Measurements from ENCODE around the gene ADCY4.
A peak's percentile ranks its signal among the peaks of the same experiment; 100 is the strongest.

ADCY4 gene

DNA sequence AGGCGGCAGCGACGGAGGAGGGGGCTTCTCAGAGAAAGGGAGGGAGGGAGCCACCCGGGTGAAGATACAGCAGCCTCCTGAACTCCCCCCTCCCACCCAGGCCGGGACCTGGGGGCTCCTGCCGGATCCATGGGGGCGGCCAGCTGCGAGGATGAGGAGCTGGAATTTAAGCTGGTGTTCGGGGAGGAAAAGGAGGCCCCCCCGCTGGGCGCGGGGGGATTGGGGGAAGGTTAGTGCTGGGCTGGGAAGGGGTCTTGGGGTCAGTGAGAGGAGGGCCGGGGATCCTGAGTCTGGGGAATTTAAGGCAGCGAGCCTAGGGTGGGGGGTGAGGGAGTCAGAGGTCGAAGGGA, 33.3 kb upstream of the ADCY4 start:
- DNase-seq (ENCODE audit: low read depth): no peak
- TF ChIP-seq CTCF (IDR thresholded peaks at IDR 0.05; ENCODE audit: low read depth, low read length) (no peak), POLR2A (IDR thresholded peaks at IDR 0.05; ENCODE audit: extremely low read depth, insufficient read length) (no peak), MYC (IDR thresholded peaks at IDR 0.05; ENCODE audit: low read depth, low read length) (no peak)
- TF ChIP-seq, protein P1, sequence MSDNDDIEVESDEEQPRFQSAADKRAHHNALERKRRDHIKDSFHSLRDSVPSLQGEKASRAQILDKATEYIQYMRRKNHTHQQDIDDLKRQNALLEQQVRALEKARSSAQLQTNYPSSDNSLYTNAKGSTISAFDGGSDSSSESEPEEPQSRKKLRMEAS (IDR thresholded peaks at IDR 0.05; ENCODE audit: low read depth, low read length): no peak
- peak overlapping the region; percentile 11 for H3K4me3 ChIP-seq (ENCODE audit: low read depth, low read length)

GRCh38 chr14:24367514-24368211, 32.8 kb upstream of the ADCY4 start, which contains the start of gene NFATC4:
TSS of gene NFATC4 (plus strand) at chr14:24368184. CDS start at chr14:24368341, 157 bp downstream.
- TF ChIP-seq, protein P1 (IDR thresholded peaks at IDR 0.05; ENCODE audit: low read depth, low read length): no peak
- TF ChIP-seq CTCF (IDR thresholded peaks at IDR 0.05; ENCODE audit: low read depth, low read length) (no peak), MYC (IDR thresholded peaks at IDR 0.05; ENCODE audit: low read depth, low read length) (no peak), POLR2A (IDR thresholded peaks at IDR 0.05; ENCODE audit: extremely low read depth, insufficient read length) (peak; percentile 7)
- H3K4me3 ChIP-seq (ENCODE audit: low read depth, low read length): peak within 1 kb of the TSS; percentile 42
- peak; percentile 69 for DNase-seq (ENCODE audit: low read depth)

GRCh38 chr14:24366721-24367513, 32.0 kb upstream of the ADCY4 start:
- TF ChIP-seq MYC (IDR thresholded peaks at IDR 0.05; ENCODE audit: low read depth, low read length) (peak; percentile 16; the same call in 1 of the 2 replicates), CTCF (IDR thresholded peaks at IDR 0.05; ENCODE audit: low read depth, low read length) (no peak), POLR2A (IDR thresholded peaks at IDR 0.05; ENCODE audit: extremely low read depth, insufficient read length) (peak; percentile 49)
- TF ChIP-seq, protein P1 (IDR thresholded peaks at IDR 0.05; ENCODE audit: low read depth, low read length): no peak
- peak; percentile 89 for DNase-seq (ENCODE audit: low read depth)
- peak overlapping the region; percentile 42 for H3K4me3 ChIP-seq (ENCODE audit: low read depth, low read length)

DNA sequence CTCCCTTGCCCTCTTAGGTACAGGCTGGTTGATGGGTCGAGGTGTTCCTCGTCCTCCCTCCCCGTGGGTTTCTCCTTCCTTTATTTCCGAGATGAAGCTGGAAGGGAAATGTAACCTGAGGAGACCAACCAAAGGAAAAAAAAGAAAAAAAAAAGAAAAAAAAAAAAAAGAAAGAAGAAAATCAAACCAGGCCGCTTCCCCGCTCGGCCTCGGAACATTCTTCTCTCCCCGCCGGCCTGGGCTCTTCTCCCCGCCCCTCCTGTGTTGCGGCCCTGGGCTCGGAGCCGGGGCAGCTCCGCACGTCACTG, 31.5 kb upstream of the ADCY4 start:
- H3K4me3 ChIP-seq (ENCODE audit: low read depth, low read length): peak overlapping the region; percentile 34
- no peak for TF ChIP-seq CTCF (IDR thresholded peaks at IDR 0.05; ENCODE audit: low read depth, low read length)
- DNase-seq (ENCODE audit: low read depth): no peak

DNA sequence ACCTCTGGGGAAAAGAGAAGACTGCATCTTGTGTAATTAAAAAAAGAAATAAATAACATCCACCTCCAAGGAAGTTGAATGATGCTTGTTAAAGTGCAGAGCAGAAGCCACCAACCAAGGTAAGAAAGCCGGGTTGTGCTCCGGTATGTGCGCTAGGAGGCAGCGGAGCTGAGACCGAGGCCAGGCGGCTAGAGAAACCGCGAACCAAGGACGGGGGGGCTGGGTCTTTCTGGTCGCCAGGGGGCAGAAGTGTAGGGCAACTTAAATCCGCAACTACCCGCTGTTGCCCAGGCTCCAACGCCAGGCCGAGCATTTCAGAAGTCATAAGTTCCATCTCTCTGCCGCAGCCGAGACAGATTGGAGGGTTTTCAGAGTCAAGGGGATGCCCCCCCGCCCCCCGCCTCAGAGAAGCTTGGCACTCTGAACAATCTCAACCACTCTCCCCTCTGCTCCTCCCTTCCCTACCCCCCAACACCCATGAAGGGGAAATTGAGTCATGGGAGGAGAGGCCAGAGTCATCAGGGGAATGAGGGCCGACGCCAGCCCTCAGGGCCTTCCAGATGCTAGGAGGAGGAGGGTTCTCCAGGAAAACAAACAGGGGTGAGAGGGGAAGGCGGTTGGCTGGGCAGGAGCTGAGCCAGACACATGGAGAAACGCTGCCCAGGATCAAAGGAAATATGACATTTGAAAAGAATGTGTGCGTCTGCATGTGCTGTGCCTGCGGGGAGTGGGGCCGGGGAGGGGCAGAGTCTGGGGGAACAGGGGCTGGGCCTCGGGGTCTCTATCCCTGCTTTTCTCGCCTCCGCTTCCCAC, 30.9 kb upstream of the ADCY4 start:
- peak; percentile 94 for DNase-seq (ENCODE audit: low read depth)
- peak; percentile 44; the same call in 1 of the 2 replicates for TF ChIP-seq MYC (IDR thresholded peaks at IDR 0.05; ENCODE audit: low read depth, low read length)
- TF ChIP-seq, protein P1 (IDR thresholded peaks at IDR 0.05; ENCODE audit: low read depth, low read length): no peak
- no peak for TF ChIP-seq POLR2A (IDR thresholded peaks at IDR 0.05; ENCODE audit: extremely low read depth, insufficient read length)
- TF ChIP-seq CTCF (IDR thresholded peaks at IDR 0.05; ENCODE audit: low read depth, low read length): peak; percentile 87
- peak overlapping the region; percentile 34 for H3K4me3 ChIP-seq (ENCODE audit: low read depth, low read length)
